GM06990 (cell line): ENCODE results near the gene CELSR1.

Experiments
- DNase-seq: peaks from one replicate; pipeline ENCODE4 v3.0.0-alpha.2; 2011; ENCODE audit not compliant: insufficient read length; ENCODE audit errors: extremely low read depth
- H3K27me3 ChIP-seq: replicated peaks from 2 replicates; pipeline ENCODE4 v1.6.0; 2011; ENCODE audit warnings: low read length; ENCODE audit not compliant: control insufficient read depth, insufficient read depth
- H3K36me3 ChIP-seq: 2 replicates; pipeline ENCODE4 v1.5.1; 2011; ENCODE audit warnings: low read length; ENCODE audit not compliant: control insufficient read depth, insufficient read depth
- H3K4me3 ChIP-seq: replicated peaks from 2 replicates; pipeline ENCODE4 v1.5.1; 2011; ENCODE audit warnings: low read depth, mild to moderate bottlenecking, control low read depth, low read length
- CTCF ChIP-seq: IDR thresholded peaks from 2 replicates; pipeline ENCODE4 v1.5.1; 2011; ENCODE audit warnings: low read length, control low read depth, mild to moderate bottlenecking, inconsistent platforms; ENCODE audit not compliant: insufficient read depth, poor library complexity, severe bottlenecking

CELSR1 gene

GRCh38 chr22:46337870-46338269 lies 199.6 kb downstream of the CELSR1 start:
- no peak for TF ChIP-seq CTCF
- H3K4me3 ChIP-seq: no peak overlapping the region
- no peak for DNase-seq
- H3K27me3 ChIP-seq: no peaks in the 10 kb centered on the region
- peaks cover 20% of the 10 kb centered on the region for H3K36me3 ChIP-seq

- peaks cover 21% of the 10 kb centered on the region for H3K36me3 ChIP-seq
- H3K4me3 ChIP-seq: peak overlapping the region; percentile 94
- TF ChIP-seq CTCF: no peak
- H3K27me3 ChIP-seq: no peaks in the 10 kb centered on the region
- DNase-seq: no peak
Observed at GRCh38 chr22:46336119-46337078, 201.0 kb downstream of the CELSR1 start.

GRCh38 chr22:46335201-46336118 lies 202.0 kb downstream of the CELSR1 start, which contains the start of gene TRMU:
Gene TRMU (plus strand): TSS chr22:46335714. CDS start chr22:46335765, 51 bp downstream.
- H3K4me3 ChIP-seq: peak within 1 kb of the TSS; percentile 94
- no peaks in the 10 kb centered on the region for H3K27me3 ChIP-seq
- no peak for TF ChIP-seq CTCF
- H3K36me3 ChIP-seq: peaks cover 26% of the 10 kb centered on the region
- DNase-seq: peak; percentile 93

- peaks cover 28% of the 10 kb centered on the region for H3K36me3 ChIP-seq
- no peak for DNase-seq
- no peak for TF ChIP-seq CTCF
- no peak overlapping the region for H3K4me3 ChIP-seq
- no peaks in the 10 kb centered on the region for H3K27me3 ChIP-seq
Observed at GRCh38 chr22:46331496-46331895, 205.9 kb downstream of the CELSR1 start.

- DNase-seq: no peak
- no peak for TF ChIP-seq CTCF
- Histone ChIP-seq H3K4me3 (no peak overlapping the region), H3K27me3 (no peaks in the 10 kb centered on the region), H3K36me3 (peaks cover 35% of the 10 kb centered on the region)
Observed at GRCh38 chr22:46330426-46330825, 207.0 kb downstream of the CELSR1 start.
